A673 (cell line): ENCODE results near the gene NLRP1.

ENCODE experiments used
- EZH2 ChIP-seq: fragments of 200-600 bp; sonication (generic); IDR thresholded peaks from 2 replicates; pipeline ENCODE4 v1.6.1; 2017; ENCODE audit warnings: borderline replicate concordance, low read depth, mild to moderate bottlenecking, mixed read lengths, antibody characterized with exemption, low read length; ENCODE audit not compliant: poor library complexity, severe bottlenecking
- TF ChIP-seq, protein P1 (sequence below): fragments of 300-800, 200-600 bp; sonication (generic); conservative IDR thresholded peaks from 2 replicates; pipeline ENCODE4 v1.5.1; 2017; ENCODE audit warnings: low read depth, mild to moderate bottlenecking, antibody characterized with exemption, low read length, moderate library complexity, mixed read lengths

DNA sequence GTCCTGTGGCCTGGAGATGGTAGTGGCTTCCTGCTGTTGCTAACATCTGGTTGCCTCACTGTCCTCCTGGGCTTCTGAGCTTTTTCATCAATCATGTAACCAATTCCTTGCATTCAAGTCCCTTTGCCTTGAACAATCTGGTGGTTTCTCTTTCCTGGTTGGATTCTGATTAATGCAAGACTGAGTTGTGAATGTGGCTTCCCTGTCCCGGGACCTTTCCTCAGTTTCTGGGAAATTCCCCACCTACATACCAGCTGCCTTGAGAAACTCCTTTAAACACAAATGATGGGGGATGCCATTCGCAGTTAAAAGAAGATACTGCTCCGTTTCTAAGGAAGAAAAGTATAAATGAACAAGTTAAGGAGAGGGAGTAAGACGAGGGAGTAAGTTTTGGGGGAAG, 39.9 kb upstream of the NLRP1 start:
- TF ChIP-seq, protein P1, sequence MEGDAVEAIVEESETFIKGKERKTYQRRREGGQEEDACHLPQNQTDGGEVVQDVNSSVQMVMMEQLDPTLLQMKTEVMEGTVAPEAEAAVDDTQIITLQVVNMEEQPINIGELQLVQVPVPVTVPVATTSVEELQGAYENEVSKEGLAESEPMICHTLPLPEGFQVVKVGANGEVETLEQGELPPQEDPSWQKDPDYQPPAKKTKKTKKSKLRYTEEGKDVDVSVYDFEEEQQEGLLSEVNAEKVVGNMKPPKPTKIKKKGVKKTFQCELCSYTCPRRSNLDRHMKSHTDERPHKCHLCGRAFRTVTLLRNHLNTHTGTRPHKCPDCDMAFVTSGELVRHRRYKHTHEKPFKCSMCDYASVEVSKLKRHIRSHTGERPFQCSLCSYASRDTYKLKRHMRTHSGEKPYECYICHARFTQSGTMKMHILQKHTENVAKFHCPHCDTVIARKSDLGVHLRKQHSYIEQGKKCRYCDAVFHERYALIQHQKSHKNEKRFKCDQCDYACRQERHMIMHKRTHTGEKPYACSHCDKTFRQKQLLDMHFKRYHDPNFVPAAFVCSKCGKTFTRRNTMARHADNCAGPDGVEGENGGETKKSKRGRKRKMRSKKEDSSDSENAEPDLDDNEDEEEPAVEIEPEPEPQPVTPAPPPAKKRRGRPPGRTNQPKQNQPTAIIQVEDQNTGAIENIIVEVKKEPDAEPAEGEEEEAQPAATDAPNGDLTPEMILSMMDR = no peak
- no peak for TF ChIP-seq EZH2
